Activated CD8-positive, alpha-beta T cell treated with anti-CD3 and anti-CD28 coated beads, Interleukin-2, amount 10 ng/mL, durations not matched to agents 7 days and 5 days (primary cell): Measurements from ENCODE around the gene MAP3K8. TPM values are rescaled to one million over a fixed set of nuclear protein-coding genes. Genes with fewer than 3 reads are reported as not detected.
"Not testable (repeated sequence)": the region's sequence is repeated elsewhere in the genome, so short reads cannot be mapped to it uniquely, and the experiment has no call there.

ENCODE experiments used
- ATAC-seq: fragments of 150-1000 bp; cut with Tn5 transposase; one replicate; pipeline ENCODE4 v1.10.0; 2021; ENCODE audit warnings: moderate library complexity
- CTCF ChIA-PET: fragments of 350-600 bp; sonication (Branson Sonifier 250); formaldehyde crosslinking; loops from one replicate; lab custom pipeline; 2021; ENCODE audit warnings: antibody characterized with exemption; lab: Charles Lee
- POLR2A ChIA-PET: fragments of 350-600 bp; sonication (Branson Sonifier 250); formaldehyde crosslinking; loops from one replicate; lab custom pipeline; 2021; ENCODE audit warnings: antibody characterized with exemption; lab: Charles Lee
- DNase-seq: peaks from one replicate; pipeline ENCODE4 v3.0.0-alpha.2; 2020
- H3K27ac Mint-ChIP-seq: one replicate; pipeline ENCODE4 v1.8.0; 2021; ENCODE audit warnings: mild to moderate bottlenecking, mixed read lengths
- H3K27me3 Mint-ChIP-seq: one replicate; pipeline ENCODE4 v1.8.0; 2021; ENCODE audit warnings: low read depth, mixed read lengths
- H3K36me3 Mint-ChIP-seq: one replicate; pipeline ENCODE4 v1.8.0; 2021; ENCODE audit warnings: low read depth, mixed read lengths
- H3K4me1 Mint-ChIP-seq: one replicate; pipeline ENCODE4 v1.8.0; 2021; ENCODE audit warnings: low read depth, mixed read lengths
- H3K4me3 Mint-ChIP-seq: one replicate; pipeline ENCODE4 v1.8.0; 2021; ENCODE audit warnings: mild to moderate bottlenecking, mixed read lengths
- H3K9me3 Mint-ChIP-seq: one replicate; pipeline ENCODE4 v1.8.0; 2022; ENCODE audit warnings: mixed read lengths; ENCODE audit not compliant: insufficient read depth
- total RNA-seq, 2 experiments: library from RNA; stranded (reverse); gene quantifications; one replicate each; pipeline ENCODE4 v1.2.3, GENCODE V29; 2021

The MAP3K8 gene
- total RNA-seq, 2 experiments from 2014 or later, result 26.0 to 27.7 TPM

DNA sequence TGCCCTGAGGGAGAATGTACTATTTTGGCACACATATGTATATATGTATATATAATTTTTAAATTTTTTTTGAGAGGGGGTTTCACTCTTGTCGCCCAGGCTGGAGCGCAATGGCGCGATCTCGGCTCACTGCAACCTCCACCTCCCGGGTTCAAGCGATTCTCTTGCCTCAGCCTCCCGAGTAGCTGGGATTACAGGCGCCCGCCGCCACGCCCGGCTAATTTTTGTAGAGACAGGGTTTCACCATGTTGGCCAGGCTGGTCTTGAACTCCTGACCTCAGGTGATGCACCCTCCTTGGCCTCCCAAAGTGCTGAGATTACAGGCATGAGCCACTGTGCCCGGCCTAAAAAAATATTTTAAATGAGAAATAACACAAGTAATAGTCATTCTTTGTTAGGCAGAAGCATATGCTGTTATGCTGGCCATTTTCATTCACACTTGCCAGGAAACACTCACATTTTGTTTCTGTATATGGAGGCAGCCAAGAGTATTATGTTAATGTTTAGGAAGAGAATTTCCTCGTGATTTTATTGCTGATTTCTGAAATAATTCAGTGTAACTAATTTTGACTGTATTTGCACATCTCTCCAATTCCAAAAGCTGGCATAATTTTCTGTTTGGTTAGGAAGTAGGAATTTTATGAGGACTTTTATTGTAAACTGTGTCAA, 1.6 kb downstream of the MAP3K8 start:
- not testable (repeated sequence) for ATAC-seq

DNA sequence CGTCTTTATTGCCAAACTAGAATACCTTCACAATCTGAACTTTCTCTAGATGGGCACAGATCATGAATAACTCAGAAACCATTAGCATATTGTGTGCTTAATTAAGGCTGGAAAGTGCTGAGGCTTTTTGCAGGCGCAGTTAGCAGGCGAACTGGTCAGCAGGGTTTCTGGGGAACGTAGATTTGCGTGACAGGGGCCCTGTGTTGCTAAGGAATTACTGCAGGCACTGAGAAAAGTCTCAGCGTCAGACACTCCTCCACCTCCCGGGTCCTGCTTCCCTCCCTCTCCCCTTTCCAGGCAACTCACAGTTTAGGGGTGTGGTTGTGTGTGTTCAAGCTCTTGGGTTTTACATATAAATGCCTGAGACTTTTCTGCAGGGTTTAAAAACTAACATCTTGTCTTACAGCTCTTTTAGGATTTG, 2.2 kb downstream of the MAP3K8 start:
- no peak for ATAC-seq
- ChIA-PET POLR2A (interaction anchor here (0.8 to 3.6 kb wide), 7 partner anchors 9 to 97 kb away, joined by 3 to 30 read pairs (median 4); no protein-coding TSS in a partner anchor), CTCF (interaction anchor here (1.2 to 3.2 kb wide), 4 partner anchors 23 to 204 kb away, joined by 3 to 19 read pairs (median 5); no protein-coding TSS in a partner anchor)
- H3K27me3 Mint-ChIP-seq, result no peaks in the 10 kb centered on the region
- H3K4me3 Mint-ChIP-seq, result peak overlapping the region; percentile 92
- H3K4me1 Mint-ChIP-seq, result peaks cover 64% of the 10 kb centered on the region
- H3K36me3 Mint-ChIP-seq, result peaks cover 55% of the 10 kb centered on the region
- DNase-seq, result no peak
- H3K9me3 Mint-ChIP-seq, result no peaks in the 10 kb centered on the region
- peak overlapping the region; percentile 85 for H3K27ac Mint-ChIP-seq

More for the DNA sequence above, 1.6 kb downstream of the MAP3K8 start:
- H3K36me3 Mint-ChIP-seq, result peaks cover 51% of the 10 kb centered on the region
- ChIA-PET CTCF (interaction anchor here (0.6 to 3.2 kb wide), 3 partner anchors 16 to 22 kb away, joined by 3 to 19 read pairs (median 3); no protein-coding TSS in a partner anchor), POLR2A (interaction anchor here (0.8 to 3.6 kb wide), 6 partner anchors 16 to 101 kb away, joined by 3 to 30 read pairs (median 5); no protein-coding TSS in a partner anchor)
- H3K9me3 Mint-ChIP-seq, DNase-seq, H3K27me3 Mint-ChIP-seq: not testable (repeated sequence)
- peak overlapping the region; percentile 92 for H3K4me3 Mint-ChIP-seq
- peaks cover 67% of the 10 kb centered on the region for H3K4me1 Mint-ChIP-seq
- H3K27ac Mint-ChIP-seq, result peak overlapping the region; percentile 85

DNA sequence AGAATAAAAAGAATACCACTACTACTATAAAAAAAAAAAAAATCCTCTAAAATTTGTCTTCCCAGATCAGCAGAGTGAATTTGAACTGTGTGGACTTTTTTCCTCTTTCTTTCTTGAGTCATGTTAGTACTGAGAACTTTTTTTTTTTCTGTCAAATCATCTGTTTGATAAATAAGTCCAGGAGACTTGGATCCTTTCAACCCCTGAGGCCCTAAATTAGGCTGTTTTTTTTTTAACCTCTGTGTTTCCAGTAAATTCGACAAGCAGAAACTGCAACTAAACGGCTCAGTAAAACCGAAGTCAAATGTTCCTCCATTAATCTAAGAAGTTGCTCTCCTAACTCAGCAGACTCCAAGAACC, 2.7 kb downstream of the MAP3K8 start:
- DNase-seq, result no peak
- Mint-ChIP-seq H3K9me3 (no peaks in the 10 kb centered on the region), H3K36me3 (peaks cover 54% of the 10 kb centered on the region), H3K27ac (peak overlapping the region; percentile 85), H3K27me3 (no peaks in the 10 kb centered on the region), H3K4me1 (peaks cover 60% of the 10 kb centered on the region), H3K4me3 (peak overlapping the region; percentile 92)
- ATAC-seq, result no peak
- ChIA-PET POLR2A (interaction anchor here (0.8 to 3.6 kb wide), 10 partner anchors 9 to 97 kb away, joined by 3 to 30 read pairs (median 4); no protein-coding TSS in a partner anchor), CTCF (interaction anchor here (0.9 to 3.2 kb wide), 14 partner anchors 14 to 203 kb away, joined by 3 to 19 read pairs (median 8); no protein-coding TSS in a partner anchor)

DNA sequence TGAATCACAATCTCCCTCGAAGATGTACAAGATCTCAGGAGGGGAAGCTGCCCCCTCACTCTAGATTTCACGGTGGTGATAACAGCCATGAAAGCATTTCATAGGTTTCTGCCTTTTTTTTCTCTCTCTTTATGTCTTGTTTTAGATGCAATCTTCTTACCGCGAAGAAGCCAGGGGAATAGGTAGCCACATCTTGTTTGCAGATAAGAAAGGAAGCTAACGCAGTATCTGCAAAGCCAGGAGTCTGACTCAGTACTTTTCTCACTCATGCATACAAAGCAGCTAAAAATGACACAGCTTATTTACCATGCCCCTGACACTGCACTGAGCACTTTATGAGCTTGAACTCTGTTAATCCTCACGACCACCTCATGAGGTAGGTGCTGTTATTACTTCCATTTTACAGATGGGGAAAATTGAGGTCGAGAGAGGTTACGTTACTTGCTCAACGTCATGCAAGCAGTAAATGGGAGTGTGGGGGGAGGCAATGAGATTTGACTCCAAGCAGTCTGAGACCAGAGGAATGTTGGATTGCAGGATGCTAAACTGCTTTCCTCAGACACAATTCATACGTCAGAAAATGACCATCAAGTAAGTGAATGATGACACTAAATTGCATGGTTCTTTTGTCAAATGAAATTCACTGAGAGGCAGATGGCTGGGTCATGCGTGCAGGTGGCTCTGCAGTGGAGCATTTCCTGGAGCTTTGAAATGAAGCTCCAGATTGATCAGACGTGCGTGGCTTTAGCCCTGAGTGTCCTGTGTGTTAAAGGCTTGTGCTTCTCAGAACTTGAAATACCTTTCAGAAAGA, 3.3 kb downstream of the MAP3K8 start:
- ChIA-PET CTCF (interaction anchor here (0.7 to 3.2 kb wide), 24 partner anchors 10 to 203 kb away, joined by 3 to 19 read pairs (median 6); no protein-coding TSS in a partner anchor), POLR2A (interaction anchor here (0.9 to 3.6 kb wide), 9 partner anchors 8 to 93 kb away, joined by 3 to 30 read pairs (median 4); no protein-coding TSS in a partner anchor)
- Mint-ChIP-seq H3K4me3 (peak overlapping the region; percentile 92), H3K27ac (peak overlapping the region; percentile 85), H3K27me3 (no peaks in the 10 kb centered on the region), H3K4me1 (peaks cover 62% of the 10 kb centered on the region), H3K36me3 (peaks cover 59% of the 10 kb centered on the region), H3K9me3 (no peaks in the 10 kb centered on the region)
- ATAC-seq (peak; percentile 29), DNase-seq (peak; percentile 60)

DNA sequence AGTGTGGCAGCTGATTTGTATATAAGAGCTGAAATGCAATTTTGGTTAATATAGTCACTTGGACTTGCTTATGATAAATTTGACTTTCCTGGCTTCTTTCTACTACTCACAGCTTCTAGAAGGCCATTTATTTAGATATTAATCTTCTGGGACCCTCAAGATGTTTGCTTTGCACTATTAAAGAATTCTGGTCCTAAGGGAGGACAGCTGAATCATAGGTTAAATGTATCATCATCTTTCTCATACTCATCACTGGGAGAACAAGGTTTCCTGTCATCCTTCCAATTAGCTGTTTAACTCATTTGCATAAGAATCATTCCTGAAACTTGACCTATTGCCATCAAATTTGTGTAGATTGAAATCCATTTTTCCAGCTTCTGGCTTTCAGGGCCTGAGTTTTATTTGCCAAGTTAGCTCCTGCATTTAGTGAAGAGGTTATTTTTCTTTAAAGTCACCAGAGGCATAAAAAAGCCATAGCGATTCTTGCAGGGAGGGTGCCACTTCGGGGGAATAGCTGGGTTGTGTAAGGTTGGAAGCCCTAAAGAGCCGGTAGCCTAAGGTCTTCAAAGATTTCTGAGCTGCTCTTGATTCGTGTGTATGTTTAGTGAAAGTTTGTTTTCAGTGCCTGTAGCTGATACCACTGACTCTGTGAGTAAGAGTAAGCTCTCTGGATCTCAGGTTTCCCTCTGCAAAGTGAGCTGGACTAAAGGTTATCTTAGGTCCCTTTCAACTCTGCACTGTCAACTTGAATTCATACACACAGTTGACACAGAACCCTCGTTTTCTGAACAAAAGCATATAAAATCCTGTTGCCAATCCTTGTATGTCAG, 4.3 kb downstream of the MAP3K8 start:
- ChIA-PET CTCF (interaction anchor here (0.7 to 3.2 kb wide), 25 partner anchors 9 to 153 kb away, joined by 3 to 19 read pairs (median 4); no protein-coding TSS in a partner anchor), POLR2A (interaction anchor here (2.0 to 3.6 kb wide), 3 partner anchors 17 to 92 kb away, joined by 6 to 30 read pairs (median 8); no protein-coding TSS in a partner anchor)
- H3K27ac Mint-ChIP-seq, result peak overlapping the region; percentile 85
- DNase-seq (no peak), ATAC-seq (no peak)
- peaks cover 59% of the 10 kb centered on the region for H3K4me1 Mint-ChIP-seq
- no peaks in the 10 kb centered on the region for H3K9me3 Mint-ChIP-seq
- H3K4me3 Mint-ChIP-seq, result peak overlapping the region; percentile 92
- peaks cover 68% of the 10 kb centered on the region for H3K36me3 Mint-ChIP-seq
- H3K27me3 Mint-ChIP-seq, result no peaks in the 10 kb centered on the region

DNA sequence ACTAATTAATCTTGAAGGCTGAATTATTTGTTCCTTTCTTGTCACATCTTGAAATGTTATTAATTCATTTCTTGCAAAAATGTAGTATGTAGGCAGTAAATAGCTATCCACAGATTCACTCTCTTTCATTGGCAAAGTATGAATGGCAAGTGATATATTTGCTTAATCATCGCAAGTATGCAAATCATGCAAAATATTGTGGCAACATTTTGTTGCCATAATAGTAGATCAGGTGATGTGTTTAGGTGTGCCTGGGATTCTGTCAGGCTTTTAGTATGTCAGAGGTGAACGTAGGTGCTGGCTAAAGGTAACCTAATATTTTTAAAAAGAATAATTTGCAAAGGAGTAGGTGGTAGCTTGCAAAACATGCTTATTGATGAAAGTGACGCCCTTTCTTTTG, 5.9 kb downstream of the MAP3K8 start:
- Mint-ChIP-seq H3K27me3 (no peaks in the 10 kb centered on the region), H3K27ac (no peak overlapping the region), H3K4me3 (no peak overlapping the region), H3K4me1 (peaks cover 70% of the 10 kb centered on the region), H3K36me3 (peaks cover 73% of the 10 kb centered on the region), H3K9me3 (no peaks in the 10 kb centered on the region)
- DNase-seq, result no peak
- POLR2A ChIA-PET, result interaction anchor here (1.2 kb wide), 1 partner anchor 96 kb away, joined by 4 read pairs; no protein-coding TSS in a partner anchor
- CTCF ChIA-PET, result interaction anchor here (0.6 to 0.8 kb wide), 3 partner anchors 89 to 145 kb away, joined by 3 read pairs; no protein-coding TSS in a partner anchor
- no peak for ATAC-seq

DNA sequence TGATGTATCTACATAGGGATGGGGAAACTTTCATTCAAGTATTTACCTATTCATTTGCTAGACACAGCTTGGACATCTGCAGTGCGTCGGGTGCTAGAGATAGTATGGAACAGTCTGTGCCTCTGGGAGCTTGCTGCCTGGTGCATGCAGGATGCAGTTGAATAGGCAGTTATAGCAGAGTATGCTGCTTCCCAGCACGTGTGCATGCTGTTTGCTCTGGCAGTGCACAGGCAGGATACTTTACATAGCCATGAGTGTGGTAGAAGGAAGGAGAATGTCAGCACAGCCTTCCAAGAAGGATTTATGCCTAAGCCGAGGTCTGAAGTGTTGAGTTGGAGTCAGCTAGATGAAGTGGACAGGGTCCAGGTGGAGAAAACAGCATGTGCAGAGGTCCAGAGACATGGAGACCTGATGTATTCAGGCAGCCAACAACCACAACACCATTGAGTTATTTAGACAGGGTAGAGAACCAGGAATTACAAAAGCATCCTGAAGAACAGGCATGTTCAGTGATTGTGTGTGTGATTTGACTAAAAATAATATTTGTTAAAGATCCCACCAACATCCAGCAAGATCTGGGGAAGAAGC, 8.1 kb downstream of the MAP3K8 start:
- Mint-ChIP-seq H3K27ac (no peak overlapping the region), H3K4me1 (peaks cover 60% of the 10 kb centered on the region), H3K4me3 (no peak overlapping the region), H3K27me3 (no peaks in the 10 kb centered on the region), H3K9me3 (no peaks in the 10 kb centered on the region), H3K36me3 (peaks cover 66% of the 10 kb centered on the region)
- CTCF ChIA-PET, result interaction anchor here (1.0 to 1.8 kb wide), 5 partner anchors 16 to 149 kb away, joined by 3 to 6 read pairs (median 4); no protein-coding TSS in a partner anchor
- DNase-seq (no peak), ATAC-seq (no peak)
- POLR2A ChIA-PET, result no interaction called here

DNA sequence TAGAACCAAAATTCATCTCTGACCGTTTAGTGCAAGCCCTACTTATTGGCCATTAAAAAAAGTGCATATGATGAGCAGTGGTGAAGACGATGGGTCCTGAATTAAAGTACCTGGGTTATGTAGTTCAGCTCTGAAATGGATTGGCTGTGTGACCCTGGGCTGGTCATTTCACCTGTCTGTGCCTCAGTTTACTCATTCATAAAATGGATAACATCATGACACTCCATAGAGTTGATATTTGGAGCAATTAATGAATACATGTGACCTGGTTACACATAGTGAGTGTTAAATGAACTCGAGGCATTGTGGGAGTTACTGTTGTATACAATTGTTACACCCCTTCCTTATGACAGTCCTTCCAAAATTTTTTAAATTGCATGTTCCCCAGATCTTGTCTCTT, 9.1 kb downstream of the MAP3K8 start:
- H3K9me3 Mint-ChIP-seq, result no peaks in the 10 kb centered on the region
- no peaks in the 10 kb centered on the region for H3K27me3 Mint-ChIP-seq
- H3K4me1 Mint-ChIP-seq, result peaks cover 54% of the 10 kb centered on the region
- POLR2A ChIA-PET, result no interaction called here
- no peak overlapping the region for H3K27ac Mint-ChIP-seq
- DNase-seq, result no peak
- no peak overlapping the region for H3K4me3 Mint-ChIP-seq
- ATAC-seq, result no peak
- CTCF ChIA-PET, result interaction anchor here (1.0 to 1.8 kb wide), 5 partner anchors 17 to 148 kb away, joined by 3 to 6 read pairs (median 4); no protein-coding TSS in a partner anchor
- peaks cover 66% of the 10 kb centered on the region for H3K36me3 Mint-ChIP-seq

DNA sequence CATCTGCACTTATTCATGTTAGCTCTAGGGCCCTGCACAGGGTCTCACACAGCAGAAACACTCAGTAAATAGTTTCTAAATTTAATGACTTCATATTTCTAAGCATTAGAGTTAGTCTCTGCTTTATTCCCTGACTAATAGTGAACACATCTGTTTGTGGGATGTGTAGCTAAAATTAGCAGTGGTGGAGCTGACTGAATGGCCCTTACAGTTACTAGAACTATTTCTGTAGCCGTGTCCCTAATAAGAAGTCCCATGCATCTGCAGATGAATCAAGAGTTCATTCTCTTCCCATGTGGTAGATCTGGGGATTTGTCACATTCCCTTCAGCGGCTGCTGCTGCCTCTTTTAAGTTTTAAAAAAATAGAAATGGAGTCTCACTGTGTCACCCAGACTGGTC, 11.7 kb downstream of the MAP3K8 start:
- Mint-ChIP-seq H3K27ac (no peak overlapping the region), H3K4me1 (peaks cover 37% of the 10 kb centered on the region), H3K36me3 (peaks cover 68% of the 10 kb centered on the region), H3K4me3 (no peak overlapping the region), H3K9me3 (no peaks in the 10 kb centered on the region), H3K27me3 (no peaks in the 10 kb centered on the region)
- ATAC-seq (no peak), DNase-seq (no peak)
- CTCF ChIA-PET, result interaction anchor here (1.9 kb wide), 1 partner anchor 91 kb away, joined by 6 read pairs; no protein-coding TSS in a partner anchor
- POLR2A ChIA-PET, result interaction anchor here (0.7 kb wide), 1 partner anchor 9 kb away, joined by 3 read pairs; no protein-coding TSS in a partner anchor

DNA sequence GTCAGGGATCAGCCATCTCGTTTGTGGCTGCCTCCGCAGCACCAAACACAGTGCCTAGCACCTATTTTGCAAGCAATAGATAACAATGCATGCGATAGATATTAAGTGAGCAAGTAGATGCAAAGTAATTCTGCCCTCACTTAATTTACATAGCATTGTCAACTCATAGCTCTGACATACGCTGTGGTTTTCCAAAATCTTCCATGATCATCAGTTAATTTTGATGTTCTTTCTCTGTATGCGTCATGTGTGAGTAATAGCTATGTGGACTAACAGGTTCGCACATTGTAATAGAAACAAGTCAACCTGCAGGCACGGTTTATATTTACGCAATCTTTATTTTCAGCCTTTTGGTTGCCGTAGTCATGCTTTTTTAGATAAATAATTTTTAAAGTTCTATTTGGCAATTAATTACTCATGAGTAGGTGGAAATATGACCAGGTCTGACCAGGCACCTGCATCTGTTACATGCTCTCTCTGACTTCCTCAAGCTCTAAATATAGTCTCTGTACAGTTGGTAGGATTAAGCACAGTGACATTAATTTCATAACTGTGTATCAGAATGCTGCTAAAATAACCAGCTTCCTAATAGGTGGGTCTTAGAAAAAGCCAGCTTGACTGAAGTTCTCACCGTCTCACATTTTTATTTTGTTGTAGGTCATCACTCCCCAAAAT, 13.3 kb downstream of the MAP3K8 start:
- ChIA-PET CTCF (interaction anchor here (0.9 to 1.7 kb wide), 2 partner anchors 9 to 92 kb away, joined by 3 to 7 read pairs; no protein-coding TSS in a partner anchor), POLR2A (interaction anchor here (1.1 kb wide), 1 partner anchor 10 kb away, joined by 4 read pairs; no protein-coding TSS in a partner anchor)
- H3K27ac Mint-ChIP-seq, result no peak overlapping the region
- ATAC-seq (no peak), DNase-seq (no peak)
- no peaks in the 10 kb centered on the region for H3K27me3 Mint-ChIP-seq
- H3K9me3 Mint-ChIP-seq, result no peaks in the 10 kb centered on the region
- peaks cover 27% of the 10 kb centered on the region for H3K4me1 Mint-ChIP-seq
- H3K36me3 Mint-ChIP-seq, result peaks cover 65% of the 10 kb centered on the region
- no peak overlapping the region for H3K4me3 Mint-ChIP-seq
